Peyer's patch (tissue), 4 donors: ENCODE measurements around the gene NBPF11.
"Not testable (repeated sequence)": the region's sequence is repeated elsewhere in the genome, so short reads cannot be mapped to it uniquely, and the experiment has no call there.

Experiments used
- CTCF ChIP-seq, 6 experiments: fragments of 450-650 bp in 4 of 6; fragments of 200-600 bp in 2 of 6; sonication (generic) in 1 of 6; IDR thresholded peaks; one replicate each; pipeline ENCODE4 v1.5.1; 2017 to 2019; ENCODE audit warnings: antibody characterized with exemption in 6 of 6, mild to moderate bottlenecking in 3 of 6, moderate library complexity in 1 of 6
- POLR2A ChIP-seq, 2 donors: fragments of 450-650 bp; IDR thresholded peaks; one replicate each; pipeline ENCODE4 v1.5.1; 2017; ENCODE audit warnings: antibody characterized with exemption in 2 of 2, mild to moderate bottlenecking in 2 of 2, moderate library complexity in 2 of 2

DNA sequence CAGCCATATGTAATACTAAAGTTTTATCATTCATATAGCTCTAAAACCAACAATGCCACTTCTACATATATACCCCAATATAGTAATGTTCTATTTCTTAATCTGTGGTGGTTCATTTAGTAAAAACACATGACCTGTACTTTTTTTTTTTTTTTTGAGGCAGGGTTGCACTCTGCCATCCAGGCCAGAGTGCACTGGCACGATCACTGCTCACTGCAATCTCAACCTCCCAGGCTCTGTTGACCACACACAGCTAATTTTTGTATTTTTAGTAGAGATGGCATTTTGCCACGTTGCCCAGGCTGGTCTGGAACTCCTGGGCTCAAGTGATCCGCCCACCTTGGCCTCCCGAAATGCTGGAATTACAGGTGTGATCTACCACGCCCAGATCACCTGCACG, 2.1 kb downstream of the NBPF11 start:
- TF ChIP-seq CTCF, POLR2A (IDR thresholded peaks at IDR 0.05): not testable (repeated sequence)
